MCF 10A (cell line): ENCODE measurements around the gene MAD1L1. TPM values are rescaled to one million over a fixed set of nuclear protein-coding genes. Genes with fewer than 3 reads are reported as not detected.

Experiments
- BruUV-seq: library from RNA; stranded (reverse); fragments of 400-500 nt; replicated peaks from 2 replicates; lab custom pipeline; 2021; lab: Mats Ljungman, UMichigan
- CTCF ChIA-PET: fragments of 300-600 bp; sonication (Branson Sonifier 250); formaldehyde crosslinking; extraction: SDS; loops from one replicate; lab custom pipeline; 2021; ENCODE audit warnings: antibody characterized with exemption, inconsistent platforms; lab: Yijun Ruan, JAX
- POLR2A ChIA-PET: fragments of 300-600, 350-650 bp; sonication (Branson Sonifier 250); formaldehyde crosslinking; extraction: SDS; loops from one replicate; lab custom pipeline; 2020; ENCODE audit warnings: antibody characterized with exemption, inconsistent platforms; lab: Yijun Ruan, JAX
- DNase-seq: peaks from one replicate; pipeline ENCODE4 v3.0.0-alpha.2; 2018; ENCODE audit not compliant: unreplicated experiment
- H3K27ac Mint-ChIP-seq: one replicate; pipeline ENCODE4 v1.8.0; 2022; ENCODE audit warnings: mild to moderate bottlenecking, low read depth, mixed read lengths; ENCODE audit not compliant: unreplicated experiment
- H3K27me3 Mint-ChIP-seq: one replicate; pipeline ENCODE4 v1.8.0; 2022; ENCODE audit warnings: mixed read lengths; ENCODE audit not compliant: insufficient read depth, unreplicated experiment
- H3K36me3 Mint-ChIP-seq: one replicate; pipeline ENCODE4 v1.8.0; 2022; ENCODE audit warnings: mild to moderate bottlenecking, moderate library complexity, mixed read lengths; ENCODE audit not compliant: insufficient read depth, unreplicated experiment
- H3K4me1 Mint-ChIP-seq: one replicate; pipeline ENCODE4 v1.8.0; 2022; ENCODE audit warnings: mixed read lengths; ENCODE audit not compliant: insufficient read depth, unreplicated experiment
- H3K4me3 Mint-ChIP-seq: one replicate; pipeline ENCODE4 v1.8.0; 2022; ENCODE audit warnings: mild to moderate bottlenecking, moderate library complexity, mixed read lengths; ENCODE audit not compliant: unreplicated experiment
- H3K9me3 Mint-ChIP-seq: one replicate; pipeline ENCODE4 v1.8.0; 2022; ENCODE audit warnings: mixed read lengths; ENCODE audit not compliant: unreplicated experiment
- intact Hi-C: fragments of 100-400 bp; cut with micrococcal nuclease; formaldehyde crosslinking; loops from 2 replicates; pipeline ENCODE4 v1.14.1; 2022
- total RNA-seq: library from RNA; stranded (reverse); gene quantifications from 2 replicates; pipeline ENCODE4 v1.2.3, GENCODE V29; 2022
- TF ChIP-seq, protein P1 (sequence below): fragments of 200-600 bp; IDR thresholded peaks from one replicate; pipeline ENCODE4 v1.8.0; 2022; ENCODE audit warnings: antibody characterized with exemption, mild to moderate bottlenecking; ENCODE audit not compliant: unreplicated experiment

The MAD1L1 gene
- total RNA-seq, 1 experiment from 2014 or later: 25.2 TPM

DNA sequence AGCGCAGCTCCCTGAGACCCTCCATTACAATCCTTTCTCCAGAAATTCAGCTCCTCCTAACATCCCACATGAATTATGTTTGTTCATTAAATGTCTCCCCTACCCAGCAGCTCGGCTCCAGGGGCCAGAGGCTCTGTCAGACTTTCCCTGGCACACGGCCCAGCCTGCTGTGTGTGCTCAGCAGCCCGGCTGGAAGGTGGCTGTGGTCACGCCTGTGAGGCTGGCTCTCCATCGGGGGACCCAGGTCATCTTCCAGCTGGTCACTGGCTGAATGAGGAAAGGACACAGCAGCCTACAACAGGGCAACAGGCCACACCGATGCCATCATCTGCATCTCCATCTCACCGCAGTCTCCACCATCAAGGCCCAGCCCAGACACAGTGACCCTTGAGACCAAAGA is 219.8 kb downstream of the MAD1L1 start:
- POLR2A ChIA-PET: no interaction called here
- Mint-ChIP-seq H3K27ac (no peak overlapping the region), H3K9me3 (no peaks in the 10 kb centered on the region), H3K4me1 (no peaks in the 10 kb centered on the region), H3K27me3 (no peaks in the 10 kb centered on the region), H3K4me3 (no peak overlapping the region), H3K36me3 (peaks cover 8% of the 10 kb centered on the region)
- BruUV-seq: no TSS peak
- DNase-seq: no peak
- intact Hi-C loops: no loop called here
- CTCF ChIA-PET: no interaction called here
- TF ChIP-seq, protein P1, sequence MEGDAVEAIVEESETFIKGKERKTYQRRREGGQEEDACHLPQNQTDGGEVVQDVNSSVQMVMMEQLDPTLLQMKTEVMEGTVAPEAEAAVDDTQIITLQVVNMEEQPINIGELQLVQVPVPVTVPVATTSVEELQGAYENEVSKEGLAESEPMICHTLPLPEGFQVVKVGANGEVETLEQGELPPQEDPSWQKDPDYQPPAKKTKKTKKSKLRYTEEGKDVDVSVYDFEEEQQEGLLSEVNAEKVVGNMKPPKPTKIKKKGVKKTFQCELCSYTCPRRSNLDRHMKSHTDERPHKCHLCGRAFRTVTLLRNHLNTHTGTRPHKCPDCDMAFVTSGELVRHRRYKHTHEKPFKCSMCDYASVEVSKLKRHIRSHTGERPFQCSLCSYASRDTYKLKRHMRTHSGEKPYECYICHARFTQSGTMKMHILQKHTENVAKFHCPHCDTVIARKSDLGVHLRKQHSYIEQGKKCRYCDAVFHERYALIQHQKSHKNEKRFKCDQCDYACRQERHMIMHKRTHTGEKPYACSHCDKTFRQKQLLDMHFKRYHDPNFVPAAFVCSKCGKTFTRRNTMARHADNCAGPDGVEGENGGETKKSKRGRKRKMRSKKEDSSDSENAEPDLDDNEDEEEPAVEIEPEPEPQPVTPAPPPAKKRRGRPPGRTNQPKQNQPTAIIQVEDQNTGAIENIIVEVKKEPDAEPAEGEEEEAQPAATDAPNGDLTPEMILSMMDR: no peak

DNA sequence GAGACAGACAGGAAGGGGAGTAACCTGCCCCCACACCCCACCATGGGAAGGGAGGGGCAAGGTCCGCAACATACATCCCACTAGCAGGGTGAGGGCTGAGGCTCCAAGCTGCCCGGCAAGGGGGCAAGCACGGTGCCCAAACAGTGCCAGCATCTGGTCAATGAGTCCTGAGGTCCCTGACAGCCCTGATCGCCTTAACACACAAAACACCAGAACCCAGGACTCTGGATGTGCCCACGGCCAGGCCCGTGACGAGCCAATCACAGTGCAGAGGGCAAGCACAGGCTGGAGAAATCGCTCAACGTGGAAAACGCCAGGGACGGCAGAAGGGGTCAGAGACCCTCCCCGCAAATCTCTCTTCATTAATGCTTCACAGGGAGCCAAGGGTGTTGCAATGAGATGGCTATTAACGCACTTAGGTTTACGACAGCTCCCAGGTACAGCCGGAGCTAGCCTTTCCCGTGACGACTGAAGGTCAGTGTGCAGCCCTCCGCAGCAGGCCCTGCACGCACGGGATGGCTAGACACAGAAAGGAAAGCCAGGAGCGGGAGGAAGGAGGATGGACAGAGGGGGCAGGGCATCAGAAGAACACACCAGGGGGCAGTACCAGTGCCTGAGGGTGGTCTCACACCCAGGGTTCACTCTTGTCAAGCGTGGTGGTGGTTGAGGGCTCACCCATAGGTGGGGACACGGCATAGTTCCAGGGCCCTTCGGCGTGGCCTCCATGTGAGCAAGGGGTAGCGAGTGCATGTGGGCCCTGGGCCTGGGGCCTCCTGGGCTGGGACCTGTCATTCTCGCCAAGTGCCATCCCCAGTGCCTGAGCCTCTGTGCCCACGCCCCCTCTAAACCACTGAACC is 220.5 kb downstream of the MAD1L1 start:
- BruUV-seq: no TSS peak
- no peaks in the 10 kb centered on the region for H3K9me3 Mint-ChIP-seq
- DNase-seq: no peak
- H3K4me3 Mint-ChIP-seq: no peak overlapping the region
- H3K36me3 Mint-ChIP-seq: peaks cover 8% of the 10 kb centered on the region
- TF ChIP-seq, protein P1: no peak
- intact Hi-C loops: no loop called here
- no peak overlapping the region for H3K27ac Mint-ChIP-seq
- ChIA-PET CTCF (no interaction called here), POLR2A (no interaction called here)
- H3K27me3 Mint-ChIP-seq: no peaks in the 10 kb centered on the region
- no peaks in the 10 kb centered on the region for H3K4me1 Mint-ChIP-seq

DNA sequence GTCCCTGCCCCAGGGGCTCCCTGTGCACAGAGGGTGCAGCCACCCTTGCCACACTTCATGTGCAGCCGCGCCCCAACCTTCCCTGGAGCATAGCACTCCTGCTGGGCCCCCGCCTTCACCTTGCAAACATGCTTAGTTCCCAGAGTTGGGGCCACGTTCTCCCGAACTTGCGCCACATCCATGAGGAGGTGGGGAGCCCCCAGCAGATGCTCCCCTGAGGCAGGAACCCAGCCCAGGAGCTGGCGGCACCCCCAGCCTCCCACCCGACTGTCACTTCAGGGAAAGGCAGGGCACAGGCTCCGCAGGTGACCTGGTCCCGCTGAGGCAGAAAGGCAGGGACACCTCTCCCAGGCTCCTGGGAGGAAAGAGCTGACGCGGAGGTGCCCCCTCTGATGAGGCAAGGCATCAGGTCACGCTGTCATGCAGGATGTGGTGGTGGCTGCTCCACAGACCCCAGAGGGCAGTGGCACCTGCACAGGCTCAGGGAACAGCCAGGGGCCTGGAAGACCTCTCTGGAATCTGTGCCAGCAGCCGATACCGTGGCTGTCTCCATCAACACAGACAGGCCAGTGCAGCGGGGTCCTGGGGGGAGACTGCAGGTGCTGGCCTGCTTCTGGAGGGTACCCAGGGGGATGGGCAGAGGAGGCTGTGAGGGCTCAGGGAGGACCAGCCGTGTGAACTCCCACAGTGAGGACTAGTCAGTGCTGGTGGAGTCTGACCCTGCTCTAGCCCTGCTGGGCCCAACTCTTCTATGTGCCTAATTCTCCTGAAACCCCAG is 221.3 kb downstream of the MAD1L1 start:
- Mint-ChIP-seq H3K27me3 (no peaks in the 10 kb centered on the region), H3K4me3 (no peak overlapping the region), H3K9me3 (no peaks in the 10 kb centered on the region), H3K4me1 (no peaks in the 10 kb centered on the region), H3K27ac (no peak overlapping the region), H3K36me3 (peaks cover 4% of the 10 kb centered on the region)
- DNase-seq: no peak
- ChIA-PET CTCF (no interaction called here), POLR2A (no interaction called here)
- TF ChIP-seq, protein P1: no peak
- no TSS peak for BruUV-seq
- intact Hi-C loops: no loop called here

DNA sequence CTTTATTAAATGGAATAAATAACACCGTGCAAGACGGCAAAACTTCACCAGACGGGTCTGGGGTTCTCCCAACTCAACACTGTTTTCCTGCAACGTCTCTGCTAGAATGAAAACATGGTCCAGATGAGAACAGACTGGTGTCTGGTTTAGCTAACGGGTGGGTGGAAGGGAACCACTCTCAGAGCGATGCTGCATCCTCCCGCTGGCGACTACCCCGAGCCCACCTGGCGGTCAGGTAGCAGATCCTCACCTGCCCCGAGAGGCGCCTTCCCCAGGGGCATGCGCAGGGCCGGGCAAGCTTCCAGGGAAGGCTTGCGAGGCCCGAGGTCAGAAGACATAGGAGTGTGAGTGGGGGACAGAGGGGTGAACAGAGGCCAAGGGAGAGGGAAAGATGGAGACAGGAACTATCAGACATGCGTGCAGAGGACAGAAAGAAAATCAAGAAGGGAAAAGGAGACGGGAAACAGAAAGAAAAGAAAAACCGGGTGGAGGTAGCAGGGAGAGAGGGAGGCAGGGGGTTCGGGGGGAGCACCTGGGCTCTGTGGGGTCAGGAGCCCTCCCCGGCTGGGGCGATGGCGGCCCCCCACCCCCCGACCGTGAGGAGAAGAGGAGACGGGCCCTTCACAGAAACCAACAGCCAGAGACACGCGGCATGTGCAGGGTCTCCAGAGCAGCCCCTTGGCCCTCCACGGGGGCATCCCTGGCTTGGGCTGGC is 222.0 kb downstream of the MAD1L1 start:
- no peak overlapping the region for H3K4me3 Mint-ChIP-seq
- CTCF ChIA-PET: no interaction called here
- intact Hi-C loops: no loop called here

More for the DNA sequence above, 222.0 kb downstream of the MAD1L1 start:
- TF ChIP-seq, protein P1: no peak
- BruUV-seq: no TSS peak
- DNase-seq: no peak
- POLR2A ChIA-PET: no interaction called here
- Mint-ChIP-seq H3K27me3 (no peaks in the 10 kb centered on the region), H3K4me1 (no peaks in the 10 kb centered on the region), H3K36me3 (peaks cover 4% of the 10 kb centered on the region), H3K27ac (no peak overlapping the region), H3K9me3 (no peaks in the 10 kb centered on the region)
